ENCODE results near the gene ZRANB1.

- TF ChIP-seq POLR2AphosphoS5 (IDR thresholded peaks at IDR 0.05; ENCODE audit: low read depth, low read length) (no peak), POLR2A (IDR thresholded peaks at IDR 0.05; ENCODE audit: low read depth, low read length) (no peak)
Observed at GRCh38 chr10:124997771-124998623, 56.1 kb downstream of the ZRANB1 start.

Data from GM12892 (cell line).